PFSK-1 (cell line): ENCODE data around the gene RPP14.

Experiments used
- FOXP2 ChIP-seq: optimal IDR thresholded peaks from 2 replicates; pipeline ENCODE3; 2011; ENCODE audit warnings: borderline replicate concordance, control low read depth, inconsistent platforms; ENCODE audit not compliant: insufficient read depth; ENCODE audit errors: extremely low read length, extremely low read depth
- POLR2AphosphoS5 ChIP-seq: IDR thresholded peaks from 2 replicates; pipeline ENCODE4 v1.6.1; 2012; ENCODE audit warnings: low read depth, mild to moderate bottlenecking, control low read depth, low read length, moderate library complexity
- REST ChIP-seq, 2 experiments: IDR thresholded peaks; 2 replicates each; pipeline versions ENCODE4 v1.6.1 to v1.8.0; 2011 to 2012; ENCODE audit warnings: low read depth in 2 of 2, low read length in 2 of 2, control low read depth in 1 of 2, inconsistent platforms in 1 of 2, mild to moderate bottlenecking in 1 of 2, moderate library complexity in 1 of 2; ENCODE audit not compliant: insufficient read depth in 1 of 2
- SIN3A ChIP-seq: IDR thresholded peaks from 2 replicates; pipeline ENCODE4 v1.6.1; 2012; ENCODE audit warnings: mild to moderate bottlenecking, low read length, moderate library complexity, borderline replicate concordance; ENCODE audit not compliant: insufficient read depth
- TAF1 ChIP-seq: IDR thresholded peaks from 2 replicates; pipeline ENCODE4 v1.6.1; 2012; ENCODE audit warnings: low read length, control low read depth, borderline replicate concordance; ENCODE audit not compliant: insufficient read depth

The RPP14 gene

GRCh38 chr3:58358092-58358491, 52.0 kb downstream of the RPP14 start:
- TF ChIP-seq REST (IDR thresholded peaks at IDR 0.05; ENCODE audit: insufficient read depth in 1 of 2, low read depth in 2 of 2, low read length in 2 of 2): no peak
- no peak for TF ChIP-seq SIN3A
- no peak for TF ChIP-seq FOXP2

- TF ChIP-seq REST (IDR thresholded peaks at IDR 0.05; ENCODE audit: insufficient read depth in 1 of 2, low read depth in 2 of 2, low read length in 2 of 2): no peak
- TF ChIP-seq SIN3A: no peak
- no peak for TF ChIP-seq POLR2AphosphoS5
- TF ChIP-seq FOXP2: no peak
- TF ChIP-seq TAF1: no peak
Measured at GRCh38 chr3:58358808-58359207, 52.8 kb downstream of the RPP14 start.

- TF ChIP-seq SIN3A (no peak), POLR2AphosphoS5 (no peak), TAF1 (no peak), REST (IDR thresholded peaks at IDR 0.05; ENCODE audit: insufficient read depth in 1 of 2, low read depth in 2 of 2, low read length in 2 of 2) (no peak), FOXP2 (no peak)
Measured at GRCh38 chr3:58359621-58360020, 53.6 kb downstream of the RPP14 start.

GRCh38 chr3:58361866-58362265, 55.8 kb downstream of the RPP14 start:
- TF ChIP-seq TAF1 (no peak), SIN3A (no peak), POLR2AphosphoS5 (no peak), FOXP2 (no peak), REST (IDR thresholded peaks at IDR 0.05; ENCODE audit: insufficient read depth in 1 of 2, low read depth in 2 of 2, low read length in 2 of 2) (no peak)

- TF ChIP-seq SIN3A (no peak), REST (IDR thresholded peaks at IDR 0.05; ENCODE audit: insufficient read depth in 1 of 2, low read depth in 2 of 2, low read length in 2 of 2) (no peak), TAF1 (no peak), POLR2AphosphoS5 (no peak), FOXP2 (no peak)
Measured at GRCh38 chr3:58366699-58367098, 60.7 kb downstream of the RPP14 start.
